Measurements from ENCODE around the gene PLEKHA6. TPM values are rescaled to one million over a fixed set of nuclear protein-coding genes. Genes with fewer than 3 reads are reported as not detected.

The PLEKHA6 gene
- total and polyA plus RNA-seq, 2 of the 4 experiments (the other 2 are of a cell fraction) = 8.2 to 19.9 TPM

- Histone ChIP-seq H4K91ac (ENCODE audit: insufficient read depth, low read depth, low read length) (peak overlapping the region; percentile 18; the same call in 1 of the 2 replicates), H3K23ac (ENCODE audit: low read depth, low read length) (0 out of 2 replicates have a peak overlapping the region, but pooled peaks have one; percentile 24), H3K9ac (ENCODE audit: low read depth, low read length) (no peak overlapping the region), H2AK9ac (replicated peaks; ENCODE audit: low read depth, low read length, poor library complexity) (peak overlapping the region; percentile 31), H3K18ac (ENCODE audit: low read depth, low read length) (peak overlapping the region; percentile 25), H2BK5ac (ENCODE audit: low read depth, low read length, poor library complexity, severe bottlenecking) (no peak overlapping the region), H3K4me1 (ENCODE audit: control insufficient read depth, insufficient read depth, low read length) (peaks cover 47% of the 10 kb centered on the region), H3K4me3 (ENCODE audit: insufficient read depth, low read depth, low read length) (no peak overlapping the region), H3K9me3 (ENCODE audit: control insufficient read depth, insufficient read depth, low read length) (no peaks in the 10 kb centered on the region), H3K79me1 (ENCODE audit: low read depth in 1 of 2, low read length in 2 of 2) (no peaks in the 10 kb centered on the region), H3K4ac (ENCODE audit: low read depth, low read length) (peak overlapping the region; percentile 53), H3K56ac (ENCODE audit: extremely low read depth, insufficient read depth, low read length) (no peak overlapping the region), H2AFZ (replicated peaks; ENCODE audit: low read length, poor library complexity) (no peak overlapping the region), H2AK5ac (ENCODE audit: low read depth, low read length) (peak overlapping the region; percentile 34; the same call in 1 of the 2 replicates), H2BK20ac (ENCODE audit: low read depth, low read length) (peak overlapping the region; percentile 33), H3K4me2 (ENCODE audit: low read depth, low read length) (no peak overlapping the region), H2BK120ac (ENCODE audit: low read depth, low read length) (peak overlapping the region; percentile 34; the same call in 1 of the 2 replicates), H4K20me1 (ENCODE audit: insufficient read depth, low read length) (no peaks in the 10 kb centered on the region), H2BK15ac (ENCODE audit: low read depth, low read length) (peak overlapping the region; percentile 40; the same call in 2 of the 3 replicates), H4K5ac (ENCODE audit: low read depth, low read length) (no peak overlapping the region), H3K36me3 (ENCODE audit: control insufficient read depth, insufficient read depth, low read length) (no peaks in the 10 kb centered on the region), H3K27ac (ENCODE audit: insufficient read depth, low read length) (no peak overlapping the region), H3K9me1 (ENCODE audit: insufficient read depth, low read length) (peaks cover 20% of the 10 kb centered on the region; the same call in 1 of the 2 replicates), H4K8ac (ENCODE audit: low read depth in 2 of 2, low read length in 2 of 2) (peak overlapping the region in 1 of 2 experiments; percentile 9; a peak in 2 of 4 replicates), H3K27me3 (ENCODE audit: control insufficient read depth, insufficient read depth, low read length) (no peaks in the 10 kb centered on the region), H3K14ac (replicated peaks; ENCODE audit: low read depth, low read length) (peak overlapping the region; percentile 52; the same call in 1 of the 2 replicates)
- in situ Hi-C loops (cut with MboI; ENCODE audit: low sequenced_read_pairs) (no loop called here), dilution Hi-C loops (cut with HindIII; ENCODE audit: low sequenced_read_pairs, unreplicated experiment) (no loop called here), intact Hi-C loops (cut with micrococcal nuclease) (no loop called here)
- POLR2A ChIA-PET (ENCODE audit: unreplicated experiment) = no interaction called here
- no peak for TF ChIP-seq MAFK (IDR thresholded peaks at IDR 0.05; ENCODE audit: low read depth, low read length)
- no peak for TF ChIP-seq RCOR1 (IDR thresholded peaks at IDR 0.05; ENCODE audit: insufficient replicate concordance, low read length)
- TF ChIP-seq MXI1 (IDR thresholded peaks at IDR 0.05; ENCODE audit: borderline replicate concordance, low read depth, low read length) = no peak
- TF ChIP-seq CTCF (conservative IDR thresholded peaks at IDR 0.05; ENCODE audit: low read depth, low read length) = no peak
- TF ChIP-seq CHD1 (IDR thresholded peaks at IDR 0.05; ENCODE audit: low read depth, low read length) = no peak
- no peak for TF ChIP-seq MAZ (IDR thresholded peaks at IDR 0.05; ENCODE audit: borderline replicate concordance, low read depth, low read length)
- TF ChIP-seq FOS (IDR thresholded peaks at IDR 0.05; ENCODE audit: low read depth, low read length) = no peak
- TF ChIP-seq, protein P1, sequence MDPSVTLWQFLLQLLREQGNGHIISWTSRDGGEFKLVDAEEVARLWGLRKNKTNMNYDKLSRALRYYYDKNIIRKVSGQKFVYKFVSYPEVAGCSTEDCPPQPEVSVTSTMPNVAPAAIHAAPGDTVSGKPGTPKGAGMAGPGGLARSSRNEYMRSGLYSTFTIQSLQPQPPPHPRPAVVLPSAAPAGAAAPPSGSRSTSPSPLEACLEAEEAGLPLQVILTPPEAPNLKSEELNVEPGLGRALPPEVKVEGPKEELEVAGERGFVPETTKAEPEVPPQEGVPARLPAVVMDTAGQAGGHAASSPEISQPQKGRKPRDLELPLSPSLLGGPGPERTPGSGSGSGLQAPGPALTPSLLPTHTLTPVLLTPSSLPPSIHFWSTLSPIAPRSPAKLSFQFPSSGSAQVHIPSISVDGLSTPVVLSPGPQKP (IDR thresholded peaks at IDR 0.05; ENCODE audit: borderline replicate concordance, low read depth, low read length) = no peak
- TF ChIP-seq CEBPB (IDR thresholded peaks at IDR 0.05; ENCODE audit: low read depth, low read length) = no peak
- no peak for TF ChIP-seq NFE2L2 (IDR thresholded peaks at IDR 0.05; ENCODE audit: low read depth, low read length)
- no peak for ATAC-seq (ENCODE audit: low read depth)
- CTCF ChIA-PET = no interaction called here
- no TSS peak for BruUV-seq (replicated peaks)
- peak; percentile 20 for DNase-seq
- WGBS, 2 experiments (ENCODE audit: extremely low coverage in 2 of 2, insufficient read length in 1 of 2) = no CpG with 5 or more reads among the region's 3 CpGs
Measured at GRCh38 chr1:204336421-204337035, 23.2 kb downstream of the PLEKHA6 start.

Data from IMR-90 (cell line).